Mucosa of descending colon (tissue), 3 donors: ENCODE results near the gene CDHR4. TPM values are rescaled to one million over a fixed set of nuclear protein-coding genes. Genes with fewer than 3 reads are reported as not detected.
A peak's percentile ranks its signal among the peaks of the same experiment; 100 is the strongest.

Experiments
- ATAC-seq: fragments of 200-7000 bp; cut with Tn5 transposase; one replicate; pipeline ENCODE4 v1.9.1; 2020; ENCODE audit warnings: mild to moderate bottlenecking, moderate library complexity
- DNase-seq, 3 donors: peaks; one replicate each; pipeline ENCODE4 v3.0.0-alpha.2; 2020
- H3K36me3 ChIP-seq: fragments of 200-600 bp; one replicate; pipeline ENCODE4 v1.8.0; 2021; ENCODE audit warnings: low read depth, mild to moderate bottlenecking
- H3K4me1 ChIP-seq: fragments of 200-600 bp; one replicate; pipeline ENCODE4 v1.8.0; 2021; ENCODE audit warnings: low read depth, mild to moderate bottlenecking
- H3K4me3 ChIP-seq: fragments of 200-600 bp; one replicate; pipeline ENCODE4 v1.8.0; 2021; ENCODE audit warnings: mild to moderate bottlenecking
- H3K9me3 ChIP-seq: fragments of 200-600 bp; one replicate; pipeline ENCODE4 v1.8.0; 2021; ENCODE audit warnings: mild to moderate bottlenecking
- CTCF ChIP-seq: fragments of 200-600 bp; IDR thresholded peaks from one replicate; pipeline ENCODE4 v1.8.0; 2022; ENCODE audit warnings: antibody characterized with exemption, mild to moderate bottlenecking
- intact Hi-C, 2 donors: fragments of 100-400 bp; cut with DNase I in 1 of 2; cut with micrococcal nuclease in 1 of 2; formaldehyde crosslinking; loops; one replicate each; pipeline versions ENCODE4 v1.11.0 to v1.11.1; 2022; cut with DNase I, micrococcal nuclease
- total RNA-seq, 3 donors: library from RNA; stranded (reverse); fragmentation: NEBNext Ultra II Directional in 2 of 3; extraction: Animal tissue kit (Norgen Biotek cat#: 25700) in 2 of 3; gene quantifications; one replicate each; pipeline versions ENCODE4 v1.2.1 to v1.2.4, GENCODE V29; 2021 to 2023
- donor health status: DM: no; HTN: no; CAD: no; lungs with moderate emphysema.
- donor health status: DM: no; HTN: no; CAD: no.
- donor health status: DM: no; HTN: yes; CAD: no.

The CDHR4 gene
- total RNA-seq, 3 donors from 2014 or later, result 0.38 TPM; not detected in 2

GRCh38 chr3:49813497-49814174 is 14.0 kb upstream of the CDHR4 start, which contains the start of gene UBA7:
Gene UBA7, minus strand, starts transcription at chr3:49813953. Its CDS starts 166 bp downstream, at chr3:49813787.
- DNase-seq (peak; percentile 64 to 72 (median 69)), ATAC-seq (peak; percentile 97)
- Histone ChIP-seq H3K9me3 (no peaks in the 10 kb centered on the region), H3K4me3 (peak within 1 kb of the TSS; percentile 25), H3K36me3 (no peaks in the 10 kb centered on the region), H3K4me1 (peaks cover 11% of the 10 kb centered on the region)
- TF ChIP-seq CTCF, result no peak
- intact Hi-C loops, result no loop called here

GRCh38 chr3:49812916-49813496 is 13.3 kb upstream of the CDHR4 start:
- Histone ChIP-seq H3K9me3 (no peaks in the 10 kb centered on the region), H3K36me3 (no peaks in the 10 kb centered on the region), H3K4me3 (peak overlapping the region; percentile 25), H3K4me1 (peaks cover 11% of the 10 kb centered on the region)
- DNase-seq (no peak), ATAC-seq (peak; percentile 54)
- no peak for TF ChIP-seq CTCF
- intact Hi-C loops, result no loop called here

- H3K36me3 ChIP-seq, result no peaks in the 10 kb centered on the region
- peaks cover 20% of the 10 kb centered on the region for H3K4me1 ChIP-seq
- H3K9me3 ChIP-seq, result no peaks in the 10 kb centered on the region
- H3K4me3 ChIP-seq, result no peak overlapping the region
- no peak for TF ChIP-seq CTCF
- ATAC-seq, result no peak
- no peak for DNase-seq
- intact Hi-C loops, result no loop called here
These were observed 7.9 kb upstream of the CDHR4 start for GRCh38 chr3:49807431-49808114.

GRCh38 chr3:49806850-49807249 is 7.2 kb upstream of the CDHR4 start:
- H3K9me3 ChIP-seq, result no peaks in the 10 kb centered on the region
- ATAC-seq, result no peak
- TF ChIP-seq CTCF, result no peak
- H3K4me3 ChIP-seq, result no peak overlapping the region
- intact Hi-C loops, result no loop called here
- no peaks in the 10 kb centered on the region for H3K36me3 ChIP-seq
- peaks cover 16% of the 10 kb centered on the region for H3K4me1 ChIP-seq
- DNase-seq, result no peak

GRCh38 chr3:49805897-49806701 is 6.4 kb upstream of the CDHR4 start:
- no peak for TF ChIP-seq CTCF
- Histone ChIP-seq H3K9me3 (no peaks in the 10 kb centered on the region), H3K4me1 (peaks cover 16% of the 10 kb centered on the region), H3K36me3 (no peaks in the 10 kb centered on the region), H3K4me3 (no peak overlapping the region)
- no peak for ATAC-seq
- intact Hi-C loops, result no loop called here
- peak in 1 of 3 donors; percentile 70 for DNase-seq
